SK-N-SH treated with all-trans-retinoic acid at 6 μM for 48 hours (cell line): Measurements from ENCODE around the gene MAMDC4.

Experiments used
- ATAC-seq: fragments of 200-7000 bp; cut with Tn5 transposase; 3 replicates; pipeline ENCODE4 v1.9.1; 2020; ENCODE audit warnings: mild to moderate bottlenecking, moderate library complexity
- ARNTL ChIP-seq: fragments of 450-650 bp; formaldehyde crosslinking; IDR thresholded peaks from 2 replicates; pipeline ENCODE4 v1.5.0; 2020; ENCODE audit warnings: low read depth, mild to moderate bottlenecking, moderate library complexity, borderline replicate concordance
- BACH2 ChIP-seq: fragments of 250-450 bp; sonication (Bioruptor Pico); IDR thresholded peaks from 2 replicates; pipeline ENCODE4 v1.9.0; 2021; ENCODE audit warnings: mild to moderate bottlenecking, borderline replicate concordance
- CREB5 ChIP-seq: fragments of 250-450 bp; sonication (Bioruptor Pico); IDR thresholded peaks from 2 replicates; pipeline ENCODE4 v1.5.1; 2020; ENCODE audit warnings: low read depth, mild to moderate bottlenecking, moderate library complexity
- CSDC2 ChIP-seq: fragments of 250-450 bp; sonication (Bioruptor Pico); IDR thresholded peaks from 2 replicates; pipeline ENCODE4 v1.5.0; 2020; ENCODE audit warnings: mild to moderate bottlenecking, moderate library complexity
- ESRRG ChIP-seq: fragments of 250-450 bp; sonication (Bioruptor Pico); IDR thresholded peaks from 2 replicates; pipeline ENCODE4 v1.6.1; 2021; ENCODE audit warnings: mild to moderate bottlenecking
- GLIS3 ChIP-seq: fragments of 250-450 bp; sonication (Bioruptor Pico); IDR thresholded peaks from 2 replicates; pipeline ENCODE4 v1.5.0; 2020; ENCODE audit warnings: mild to moderate bottlenecking, moderate library complexity
- ISL1 ChIP-seq: fragments of 250-450 bp; sonication (Bioruptor Pico); IDR thresholded peaks from 2 replicates; pipeline ENCODE4 v2.1.2; 2022; ENCODE audit warnings: mild to moderate bottlenecking, moderate library complexity
- OSR1 ChIP-seq: fragments of 250-450 bp; sonication (Bioruptor Pico); IDR thresholded peaks from 2 replicates; pipeline ENCODE4 v1.8.0; 2022; ENCODE audit warnings: moderate library complexity, mild to moderate bottlenecking, inconsistent platforms
- PATZ1 ChIP-seq: fragments of 250-450 bp; sonication (Bioruptor Pico); IDR thresholded peaks from 2 replicates; pipeline ENCODE4 v1.8.0; 2020; ENCODE audit warnings: mild to moderate bottlenecking, moderate library complexity, borderline replicate concordance
- PPARA ChIP-seq: fragments of 250-450 bp; sonication (Bioruptor Pico); IDR thresholded peaks from 2 replicates; pipeline ENCODE4 v1.5.0; 2020; ENCODE audit warnings: mild to moderate bottlenecking, borderline replicate concordance
- SNAI2 ChIP-seq: fragments of 250-450 bp; sonication (Bioruptor Pico); IDR thresholded peaks from 2 replicates; pipeline ENCODE4 v1.5.0; 2020; ENCODE audit warnings: mild to moderate bottlenecking, moderate library complexity
- TCF4 ChIP-seq: fragments of 250-450 bp; sonication (Bioruptor Pico); IDR thresholded peaks from 2 replicates; pipeline ENCODE4 v1.8.0; 2021; ENCODE audit warnings: mild to moderate bottlenecking, moderate library complexity, borderline replicate concordance
- TOX ChIP-seq: fragments of 250-450 bp; sonication (Bioruptor Pico); IDR thresholded peaks from 2 replicates; pipeline ENCODE4 v1.8.0; 2021; ENCODE audit warnings: mild to moderate bottlenecking, moderate library complexity, borderline replicate concordance
- ZC3H10 ChIP-seq: fragments of 250-450 bp; sonication (Bioruptor Pico); IDR thresholded peaks from 2 replicates; pipeline ENCODE4 v1.5.1; 2021; ENCODE audit warnings: mild to moderate bottlenecking, moderate library complexity
- ZFP3 ChIP-seq: fragments of 250-450 bp; sonication (Bioruptor Pico); IDR thresholded peaks from 2 replicates; pipeline ENCODE4 v1.5.0; 2020; ENCODE audit warnings: mild to moderate bottlenecking, moderate library complexity
- ZFP30 ChIP-seq: fragments of 450-650 bp; formaldehyde crosslinking; IDR thresholded peaks from 2 replicates; pipeline ENCODE4 v1.5.0; 2022; ENCODE audit warnings: mild to moderate bottlenecking, moderate library complexity
- ZNF565 ChIP-seq: fragments of 450-650 bp; formaldehyde crosslinking; conservative IDR thresholded peaks from 2 replicates; pipeline ENCODE4 v1.5.0; 2020; ENCODE audit warnings: low read depth, mild to moderate bottlenecking, moderate library complexity
- ZNF8 ChIP-seq: fragments of 450-650 bp; formaldehyde crosslinking; IDR thresholded peaks from 2 replicates; pipeline ENCODE4 v1.5.0; 2020; ENCODE audit warnings: mild to moderate bottlenecking, moderate library complexity
- TF ChIP-seq, protein P1 (sequence below): fragments of 250-450 bp; sonication (Bioruptor Pico); IDR thresholded peaks from 2 replicates; pipeline ENCODE4 v1.8.0; 2021; ENCODE audit warnings: low read depth, mild to moderate bottlenecking, moderate library complexity, borderline replicate concordance
- TF ChIP-seq, protein P2 (sequence below): fragments of 250-450 bp; sonication (Bioruptor Pico); IDR thresholded peaks from 2 replicates; pipeline ENCODE4 v1.5.1; 2021; ENCODE audit warnings: mild to moderate bottlenecking, moderate library complexity
- TF ChIP-seq, protein P3 (sequence below): fragments of 250-450 bp; sonication (Bioruptor Pico); IDR thresholded peaks from 2 replicates; pipeline ENCODE4 v1.5.0; 2020; ENCODE audit warnings: mild to moderate bottlenecking, moderate library complexity

Gene MAMDC4

DNA sequence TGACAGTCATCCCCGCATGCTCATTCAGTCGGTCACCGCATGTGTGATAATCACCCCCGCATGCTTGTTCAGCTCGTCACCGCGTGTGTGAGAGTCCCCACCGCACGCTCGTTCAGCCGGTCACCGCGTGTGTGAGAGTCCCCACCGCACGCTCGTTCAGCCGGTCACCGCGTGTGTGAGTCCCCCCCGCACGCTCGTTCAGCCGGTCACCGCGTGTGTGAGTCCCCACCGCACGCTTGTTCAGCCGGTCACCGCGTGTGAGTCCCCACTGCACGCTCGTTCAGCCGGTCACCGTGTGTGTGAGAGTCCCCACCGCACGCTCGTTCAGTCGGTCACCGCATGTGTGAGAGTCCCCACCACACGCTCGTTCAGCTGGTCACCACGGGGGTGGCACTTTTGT, 37.7 kb downstream of the MAMDC4 start:
- ATAC-seq = no peak
- TF ChIP-seq TCF4 (CRISPR knock-in tag) = no peak
- TF ChIP-seq TOX = no peak
- TF ChIP-seq PATZ1 (CRISPR knock-in tag) = no peak
- no peak for TF ChIP-seq ZNF8 (CRISPR knock-in tag)
- TF ChIP-seq ARNTL (CRISPR knock-in tag) = no peak
- no peak for TF ChIP-seq ZNF565 (CRISPR knock-in tag)
- TF ChIP-seq ISL1 (CRISPR knock-in tag) = no peak
- no peak for TF ChIP-seq ZFP30 (CRISPR knock-in tag)
- TF ChIP-seq PPARA (CRISPR knock-in tag) = no peak
- TF ChIP-seq ESRRG (CRISPR knock-in tag) = no peak
- no peak for TF ChIP-seq CREB5
- no peak for TF ChIP-seq BACH2

- TF ChIP-seq SNAI2 (CRISPR knock-in tag) = no peak
- no peak for TF ChIP-seq ISL1 (CRISPR knock-in tag)
- no peak for TF ChIP-seq ZNF565 (CRISPR knock-in tag)
- TF ChIP-seq, protein P1, sequence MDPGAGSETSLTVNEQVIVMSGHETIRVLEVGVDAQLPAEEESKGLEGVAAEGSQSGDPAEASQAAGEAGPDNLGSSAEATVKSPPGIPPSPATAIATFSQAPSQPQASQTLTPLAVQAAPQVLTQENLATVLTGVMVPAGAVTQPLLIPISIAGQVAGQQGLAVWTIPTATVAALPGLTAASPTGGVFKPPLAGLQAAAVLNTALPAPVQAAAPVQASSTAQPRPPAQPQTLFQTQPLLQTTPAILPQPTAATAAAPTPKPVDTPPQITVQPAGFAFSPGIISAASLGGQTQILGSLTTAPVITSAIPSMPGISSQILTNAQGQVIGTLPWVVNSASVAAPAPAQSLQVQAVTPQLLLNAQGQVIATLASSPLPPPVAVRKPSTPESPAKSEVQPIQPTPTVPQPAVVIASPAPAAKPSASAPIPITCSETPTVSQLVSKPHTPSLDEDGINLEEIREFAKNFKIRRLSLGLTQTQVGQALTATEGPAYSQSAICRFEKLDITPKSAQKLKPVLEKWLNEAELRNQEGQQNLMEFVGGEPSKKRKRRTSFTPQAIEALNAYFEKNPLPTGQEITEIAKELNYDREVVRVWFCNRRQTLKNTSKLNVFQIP = no peak
- no peak for TF ChIP-seq CSDC2
- no peak for TF ChIP-seq TCF4 (CRISPR knock-in tag)
- ATAC-seq = no peak
Observed at GRCh38 chr9:136890661-136891060, 38.5 kb downstream of the MAMDC4 start.

DNA sequence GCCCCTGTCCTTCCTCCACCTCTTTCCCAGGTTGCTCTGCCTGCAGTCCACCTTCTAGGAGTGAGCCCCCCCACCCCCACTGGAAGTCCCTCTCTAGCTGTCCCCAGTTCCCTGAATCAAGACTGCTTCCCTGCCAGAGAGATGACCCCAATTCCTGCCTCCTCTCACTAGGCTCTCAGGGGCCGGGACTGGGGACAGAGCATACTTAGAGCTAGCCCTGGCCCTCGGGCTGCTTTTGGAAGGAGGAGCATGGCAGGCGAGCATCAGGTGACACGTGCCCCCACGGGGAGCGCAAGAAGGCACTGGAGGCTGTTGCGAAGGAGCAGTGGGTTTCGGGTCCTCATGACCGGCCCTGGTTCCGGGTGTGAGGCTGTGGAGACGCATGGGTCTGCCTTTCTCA, 43.9 kb downstream of the MAMDC4 start:
- TF ChIP-seq, protein P2, sequence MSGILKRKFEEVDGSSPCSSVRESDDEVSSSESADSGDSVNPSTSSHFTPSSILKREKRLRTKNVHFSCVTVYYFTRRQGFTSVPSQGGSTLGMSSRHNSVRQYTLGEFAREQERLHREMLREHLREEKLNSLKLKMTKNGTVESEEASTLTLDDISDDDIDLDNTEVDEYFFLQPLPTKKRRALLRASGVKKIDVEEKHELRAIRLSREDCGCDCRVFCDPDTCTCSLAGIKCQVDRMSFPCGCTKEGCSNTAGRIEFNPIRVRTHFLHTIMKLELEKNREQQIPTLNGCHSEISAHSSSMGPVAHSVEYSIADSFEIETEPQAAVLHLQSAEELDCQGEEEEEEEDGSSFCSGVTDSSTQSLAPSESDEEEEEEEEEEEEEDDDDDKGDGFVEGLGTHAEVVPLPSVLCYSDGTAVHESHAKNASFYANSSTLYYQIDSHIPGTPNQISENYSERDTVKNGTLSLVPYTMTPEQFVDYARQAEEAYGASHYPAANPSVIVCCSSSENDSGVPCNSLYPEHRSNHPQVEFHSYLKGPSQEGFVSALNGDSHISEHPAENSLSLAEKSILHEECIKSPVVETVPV (CRISPR knock-in tag) = no peak
- no peak for TF ChIP-seq OSR1 (CRISPR knock-in tag)
- no peak for TF ChIP-seq ZC3H10 (CRISPR knock-in tag)
- no peak for TF ChIP-seq PPARA (CRISPR knock-in tag)
- no peak for TF ChIP-seq GLIS3
- no peak for TF ChIP-seq TOX
- TF ChIP-seq, protein P3, sequence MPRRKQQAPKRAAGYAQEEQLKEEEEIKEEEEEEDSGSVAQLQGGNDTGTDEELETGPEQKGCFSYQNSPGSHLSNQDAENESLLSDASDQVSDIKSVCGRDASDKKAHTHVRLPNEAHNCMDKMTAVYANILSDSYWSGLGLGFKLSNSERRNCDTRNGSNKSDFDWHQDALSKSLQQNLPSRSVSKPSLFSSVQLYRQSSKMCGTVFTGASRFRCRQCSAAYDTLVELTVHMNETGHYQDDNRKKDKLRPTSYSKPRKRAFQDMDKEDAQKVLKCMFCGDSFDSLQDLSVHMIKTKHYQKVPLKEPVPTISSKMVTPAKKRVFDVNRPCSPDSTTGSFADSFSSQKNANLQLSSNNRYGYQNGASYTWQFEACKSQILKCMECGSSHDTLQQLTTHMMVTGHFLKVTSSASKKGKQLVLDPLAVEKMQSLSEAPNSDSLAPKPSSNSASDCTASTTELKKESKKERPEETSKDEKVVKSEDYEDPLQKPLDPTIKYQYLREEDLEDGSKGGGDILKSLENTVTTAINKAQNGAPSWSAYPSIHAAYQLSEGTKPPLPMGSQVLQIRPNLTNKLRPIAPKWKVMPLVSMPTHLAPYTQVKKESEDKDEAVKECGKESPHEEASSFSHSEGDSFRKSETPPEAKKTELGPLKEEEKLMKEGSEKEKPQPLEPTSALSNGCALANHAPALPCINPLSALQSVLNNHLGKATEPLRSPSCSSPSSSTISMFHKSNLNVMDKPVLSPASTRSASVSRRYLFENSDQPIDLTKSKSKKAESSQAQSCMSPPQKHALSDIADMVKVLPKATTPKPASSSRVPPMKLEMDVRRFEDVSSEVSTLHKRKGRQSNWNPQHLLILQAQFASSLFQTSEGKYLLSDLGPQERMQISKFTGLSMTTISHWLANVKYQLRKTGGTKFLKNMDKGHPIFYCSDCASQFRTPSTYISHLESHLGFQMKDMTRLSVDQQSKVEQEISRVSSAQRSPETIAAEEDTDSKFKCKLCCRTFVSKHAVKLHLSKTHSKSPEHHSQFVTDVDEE (CRISPR knock-in tag) = no peak
- no peak for TF ChIP-seq CREB5
- no peak for TF ChIP-seq TCF4 (CRISPR knock-in tag)
- TF ChIP-seq ISL1 (CRISPR knock-in tag) = no peak
- TF ChIP-seq ZFP30 (CRISPR knock-in tag) = no peak
- no peak for TF ChIP-seq BACH2
- TF ChIP-seq, protein P1 = no peak
- no peak for TF ChIP-seq ESRRG (CRISPR knock-in tag)
- TF ChIP-seq ZFP3 = no peak
- TF ChIP-seq ARNTL (CRISPR knock-in tag) = no peak
- TF ChIP-seq PATZ1 (CRISPR knock-in tag) = no peak
- no peak for ATAC-seq
